Adrenal gland (tissue), 12 donors: Measurements from ENCODE around the gene RANBP2. TPM values are rescaled to one million over a fixed set of nuclear protein-coding genes. Genes with fewer than 3 reads are reported as not detected.
A peak's percentile ranks its signal among the peaks of the same experiment; 100 is the strongest.

Experiments used
- DNase-seq, 7 donors: peaks; one replicate each; pipeline ENCODE4 v3.0.0-alpha.2; 2019 to 2020
- H3K27ac ChIP-seq, 5 donors: fragments of 200-600 bp; sonication (generic) in 4 of 5; 1 replicate in 3 of 5; 2 replicates in 2 of 5; pipeline versions ENCODE4 v1.5.1 to v1.8.0; 2016 to 2020; ENCODE audit warnings: mild to moderate bottlenecking in 1 of 5
- H3K27me3 ChIP-seq: fragments of 200-600 bp; 2 replicates; pipeline ENCODE4 v1.8.0; 2021
- H3K36me3 ChIP-seq, 2 donors: fragments of 200-600 bp; replicated peaks in 1 of 2; 1 replicate in 1 of 2; 2 replicates in 1 of 2; pipeline versions ENCODE4 v1.5.1 to v1.8.0; 2018 to 2022
- H3K4me1 ChIP-seq, 2 donors: fragments of 200-600 bp; replicated peaks in 1 of 2; 1 replicate in 1 of 2; 2 replicates in 1 of 2; pipeline versions ENCODE4 v1.5.1 to v1.8.0; 2018 to 2021
- H3K4me3 ChIP-seq, 4 donors: fragments of 200-600 bp; sonication (generic) in 3 of 4; one replicate each; pipeline ENCODE4 v1.5.1; 2016 to 2018
- H3K9me3 ChIP-seq, 3 donors: fragments of 200-600 bp; sonication (generic) in 1 of 3; replicated peaks in 1 of 3; 1 replicate in 2 of 3; 2 replicates in 1 of 3; pipeline versions ENCODE4 v1.5.1 to v1.8.0; 2016 to 2021
- CTCF ChIP-seq, 6 experiments: fragments of 450-650 bp in 4 of 6; fragments of 200-600 bp in 2 of 6; sonication (generic) in 1 of 6; IDR thresholded peaks; 1 replicate in 5 of 6; 2 replicates in 1 of 6; pipeline versions ENCODE4 v1.5.1 to v1.8.0; 2016 to 2021; ENCODE audit warnings: antibody characterized with exemption in 6 of 6, mild to moderate bottlenecking in 2 of 6, moderate library complexity in 1 of 6
- POLR2A ChIP-seq, 2 donors: fragments of 450-650 bp; IDR thresholded peaks; one replicate each; pipeline ENCODE4 v1.6.1; 2017; ENCODE audit warnings: antibody characterized with exemption in 2 of 2, mild to moderate bottlenecking in 2 of 2, moderate library complexity in 1 of 2
- WGBS, 4 donors: extraction: QIAGEN DNeasy Blood & Tissue Kit in 2 of 4; methylation state at CpG; one replicate each; pipeline versions ENCODE4 v1.1.5 to v1.1.7; 2013 to 2017; 5-methylcytosine and 5-hydroxymethylcytosine counted together
- intact Hi-C, 2 donors: fragments of 100-400 bp; cut with DNase I; formaldehyde crosslinking; loops; one replicate each; pipeline versions ENCODE4 v1.14.1 to v1.15.0; 2022 to 2023
- polyA plus RNA-seq, 3 donors: library from polyadenylated mRNA; stranded (reverse); fragments of 200-250 nt in 2 of 3; fragments of 350-450 nt in 1 of 3; fragmentation: Illumina TruSeq in 1 of 3; extraction: RNeasy Lipid Tissue Mini Kit (QIAGEN cat#74804) in 1 of 3; gene quantifications; one replicate each; pipeline ENCODE4 v1.2.3, GENCODE V29; 2013 to 2014
- total RNA-seq, 9 donors: library from RNA; depleted of rRNA in 4 of 9; stranded (reverse); fragments of >200 nt in 4 of 9; fragments of 120-200 nt in 1 of 9; fragmentation: NEBNext Ultra II Directional in 1 of 9; extraction: Animal tissue kit (Norgen Biotek cat#: 25700) in 1 of 9; gene quantifications; one replicate each; pipeline versions ENCODE4 v1.1.0 to v1.2.4, GENCODE V29; 2013 to 2023
- donor health status: healthy with polysubstance abuse.
- donor health status: Bipolar disorder and iron deficiency.
- donor health status: DM: yes; HTN: yes; CAD: no.
- donor health status: DM: no; HTN: no; CAD: no.
- donor health status: DM: no; HTN: no; CAD: no.
- donor health status: DM: yes; HTN: yes; CAD: no.

The RANBP2 gene
- total and polyA plus RNA-seq, 12 donors, result 17.7 to 85.3 (median 68.5) TPM

- TF ChIP-seq CTCF (IDR thresholded peaks at IDR 0.05), result no peak
- TF ChIP-seq POLR2A (IDR thresholded peaks at IDR 0.05), result no peak
- WGBS, 4 donors, result 94 to 98% (median 94%) methylated on average over 3 of the region's 3 CpGs
- H3K36me3 ChIP-seq, result peaks cover 0 to 56% of the 10 kb centered on the region in 2 donors
- H3K4me3 ChIP-seq, result no peak overlapping the region
- H3K4me1 ChIP-seq, result no peaks in the 10 kb centered on the region
- no peaks in the 10 kb centered on the region for H3K27me3 ChIP-seq
- no peaks in the 10 kb centered on the region for H3K9me3 ChIP-seq
- no peak for DNase-seq
- no peak overlapping the region for H3K27ac ChIP-seq
- intact Hi-C loops, result no loop called here
Measured at GRCh38 chr2:108776475-108776874, 57.2 kb downstream of the RANBP2 start.

GRCh38 chr2:108778857-108779256, 59.6 kb downstream of the RANBP2 start:
- DNase-seq, result no peak
- Histone ChIP-seq H3K4me1 (no peaks in the 10 kb centered on the region), H3K27ac (no peak overlapping the region), H3K27me3 (no peaks in the 10 kb centered on the region), H3K36me3 (peaks cover 0 to 55% of the 10 kb centered on the region in 2 donors), H3K9me3 (no peaks in the 10 kb centered on the region), H3K4me3 (no peak overlapping the region)
- TF ChIP-seq CTCF (IDR thresholded peaks at IDR 0.05), result no peak
- TF ChIP-seq POLR2A (IDR thresholded peaks at IDR 0.05), result no peak
- intact Hi-C loops, result no loop called here
- 32 to 100% (median 82%) methylated on average over 2 of the region's 2 CpGs for WGBS, 4 donors

GRCh38 chr2:108786008-108786353, 66.7 kb downstream of the RANBP2 start:
- intact Hi-C loops, result no loop called here
- TF ChIP-seq POLR2A (IDR thresholded peaks at IDR 0.05) (no peak), CTCF (IDR thresholded peaks at IDR 0.05) (no peak)
- Histone ChIP-seq H3K27ac (peak overlapping the region; percentile 33 to 86 (median 78)), H3K9me3 (no peaks in the 10 kb centered on the region), H3K27me3 (no peaks in the 10 kb centered on the region), H3K4me3 (peak overlapping the region in 2 of 4 donors; percentile 59 to 65), H3K36me3 (peaks cover 0 to 36% of the 10 kb centered on the region in 2 donors), H3K4me1 (peaks cover 5 to 11% of the 10 kb centered on the region in 2 donors)
- 0 to 3% (median 1%) methylated on average over 1 of the region's 1 CpG for WGBS, 4 donors
- no peak for DNase-seq

- H3K27ac ChIP-seq, result peak within 1 kb of the TSS; percentile 33 to 86 (median 78)
- peak; percentile 86 to 94 (median 90) for DNase-seq
- no peaks in the 10 kb centered on the region for H3K27me3 ChIP-seq
- H3K36me3 ChIP-seq, result peaks cover 0 to 30% of the 10 kb centered on the region in 2 donors
- H3K4me1 ChIP-seq, result peaks cover 5 to 11% of the 10 kb centered on the region in 2 donors
- peak; percentile 26 to 60 for TF ChIP-seq POLR2A (IDR thresholded peaks at IDR 0.05)
- no peak for TF ChIP-seq CTCF (IDR thresholded peaks at IDR 0.05)
- H3K9me3 ChIP-seq, result no peaks in the 10 kb centered on the region
- 0 to 1% (median 0%) methylated on average over 17 to 78 of the region's 78 CpGs for WGBS, 4 donors
- H3K4me3 ChIP-seq, result peak within 1 kb of the TSS; percentile 45 to 65 (median 62)
- intact Hi-C loops, result no loop called here
Measured at GRCh38 chr2:108786354-108787215, 67.3 kb downstream of the RANBP2 start, which contains the start of gene CCDC138. Gene CCDC138 (plus strand): TSS chr2:108786771. CDS start chr2:108786823, 52 bp downstream.
